UCSD-AML1 (cell line): ENCODE measurements around the gene MIEF2.

Source experiments
- DNase-seq: peaks from one replicate; lab custom pipeline; 2025; ENCODE audit not compliant: unreplicated experiment; lab: John Stamatoyannopoulos, UW

Gene MIEF2

GRCh38 chr17:18235743-18236256 lies 24.7 kb upstream of the MIEF2 start:
- DNase-seq, result no peak

DNA sequence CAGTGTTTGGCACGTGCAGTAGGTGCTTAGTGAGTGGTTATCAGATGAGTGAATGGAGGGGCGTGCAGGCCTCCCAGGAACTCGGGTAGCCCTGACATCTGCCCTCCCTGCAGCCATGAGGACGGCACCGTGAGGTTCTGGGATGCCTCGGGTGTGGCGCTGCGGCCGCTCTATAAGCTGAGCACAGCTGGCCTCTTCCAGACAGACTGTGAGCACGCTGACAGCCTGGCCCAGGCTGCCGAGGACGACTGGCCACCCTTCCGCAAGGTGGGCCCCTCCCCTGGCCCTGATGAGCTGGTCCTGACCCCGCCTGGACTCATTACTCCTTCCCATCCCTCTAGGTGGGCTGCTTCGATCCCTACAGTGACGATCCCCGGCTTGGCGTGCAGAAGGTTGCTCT lies 24.0 kb upstream of the MIEF2 start:
- no peak for DNase-seq

- DNase-seq, result no peak
These were observed 23.0 kb upstream of the MIEF2 start for GRCh38 chr17:18237461-18237860.

GRCh38 chr17:18238299-18238698 lies 22.2 kb upstream of the MIEF2 start:
- no peak for DNase-seq

GRCh38 chr17:18240449-18240848 lies 20.0 kb upstream of the MIEF2 start:
- DNase-seq, result no peak

- DNase-seq, result no peak
These were observed 19.1 kb upstream of the MIEF2 start for GRCh38 chr17:18241229-18241871.

GRCh38 chr17:18245038-18245776 lies 15.3 kb upstream of the MIEF2 start:
- DNase-seq, result no peak

GRCh38 chr17:18246109-18246725 lies 14.2 kb upstream of the MIEF2 start:
- DNase-seq, result no peak

GRCh38 chr17:18246880-18247612 lies 13.4 kb upstream of the MIEF2 start:
- no peak for DNase-seq

DNA sequence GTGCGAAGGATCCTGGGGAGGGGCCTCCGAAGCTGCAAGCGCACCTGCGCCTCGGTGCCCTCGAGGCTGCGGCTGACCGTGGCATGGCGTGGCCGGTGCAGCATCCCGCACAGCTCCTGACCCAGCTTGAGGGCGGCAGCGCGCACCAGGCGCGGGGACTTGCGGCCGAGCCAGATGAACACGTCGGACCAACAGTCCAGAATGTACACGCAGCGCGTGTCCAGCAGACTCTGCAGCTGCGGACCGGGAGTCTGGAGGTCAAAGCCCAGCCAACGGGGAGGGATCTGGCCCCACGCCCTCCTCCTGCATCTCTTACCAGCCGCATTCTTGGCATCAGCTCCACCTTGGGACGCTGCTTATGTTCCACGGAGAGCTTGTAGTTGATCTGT lies 12.9 kb upstream of the MIEF2 start:
- no peak for DNase-seq

- DNase-seq, result peak; percentile 51
These were observed 12.1 kb upstream of the MIEF2 start for GRCh38 chr17:18248300-18248731.

DNA sequence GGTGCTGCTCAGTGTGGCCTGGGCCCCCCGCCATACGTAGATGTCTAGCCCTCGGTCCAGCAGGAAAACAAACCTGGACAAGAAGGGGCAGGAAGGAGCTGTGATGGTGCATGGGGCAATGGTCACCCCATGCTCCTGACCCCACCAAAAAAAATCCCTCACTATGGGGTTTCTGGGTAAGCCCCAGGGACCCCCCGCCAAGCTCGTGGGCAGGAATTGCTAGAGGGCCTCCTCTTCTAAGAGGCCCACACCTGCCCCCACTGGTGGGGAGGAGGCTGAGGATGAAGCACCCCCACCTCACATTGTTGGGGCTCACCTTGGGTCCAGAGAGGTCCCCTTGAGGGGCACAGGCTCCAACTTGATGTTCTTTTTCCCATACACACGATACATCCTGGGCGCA lies 11.7 kb upstream of the MIEF2 start:
- no peak for DNase-seq

DNA sequence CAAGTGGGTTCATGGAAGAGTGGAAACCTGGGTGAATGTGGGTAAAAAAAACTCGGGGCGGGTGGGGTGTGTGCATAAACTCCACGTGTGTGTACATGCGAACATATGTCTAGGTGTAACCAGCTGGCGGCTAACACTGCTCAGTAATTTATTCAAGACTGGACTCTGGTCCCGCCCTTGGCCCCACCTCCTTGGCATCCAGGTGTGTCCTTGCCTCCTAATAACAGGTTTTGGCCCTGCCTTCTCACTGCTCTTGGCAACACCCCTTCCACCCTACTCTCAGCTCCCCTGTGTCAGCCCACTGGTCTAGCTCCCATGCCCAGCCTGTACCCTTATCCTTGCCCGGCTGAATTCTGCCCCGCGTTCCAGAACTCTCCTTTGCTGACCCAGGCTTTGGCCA lies 10.2 kb upstream of the MIEF2 start:
- no peak for DNase-seq

DNA sequence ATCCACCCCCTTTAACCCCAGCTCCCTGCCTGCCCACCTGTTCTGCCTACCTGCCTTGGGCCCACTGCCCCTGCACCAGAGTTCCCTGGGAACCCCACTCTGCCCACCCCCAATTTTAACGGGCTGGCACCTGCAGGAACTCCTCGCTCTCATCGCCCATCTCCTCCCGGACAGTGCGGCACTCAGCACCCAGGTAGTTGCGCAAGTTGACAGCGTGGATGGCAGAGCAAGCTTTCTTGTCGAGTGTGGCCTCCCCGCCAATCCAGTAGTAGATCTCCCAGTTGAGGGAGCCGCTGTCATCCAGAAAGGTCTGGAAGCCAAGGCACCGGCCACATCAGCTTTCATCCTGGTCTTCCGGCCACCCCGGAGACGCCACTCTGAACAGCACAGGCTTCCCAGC lies 9.8 kb upstream of the MIEF2 start:
- no peak for DNase-seq

GRCh38 chr17:18251204-18251603 lies 9.3 kb upstream of the MIEF2 start:
- no peak for DNase-seq

DNA sequence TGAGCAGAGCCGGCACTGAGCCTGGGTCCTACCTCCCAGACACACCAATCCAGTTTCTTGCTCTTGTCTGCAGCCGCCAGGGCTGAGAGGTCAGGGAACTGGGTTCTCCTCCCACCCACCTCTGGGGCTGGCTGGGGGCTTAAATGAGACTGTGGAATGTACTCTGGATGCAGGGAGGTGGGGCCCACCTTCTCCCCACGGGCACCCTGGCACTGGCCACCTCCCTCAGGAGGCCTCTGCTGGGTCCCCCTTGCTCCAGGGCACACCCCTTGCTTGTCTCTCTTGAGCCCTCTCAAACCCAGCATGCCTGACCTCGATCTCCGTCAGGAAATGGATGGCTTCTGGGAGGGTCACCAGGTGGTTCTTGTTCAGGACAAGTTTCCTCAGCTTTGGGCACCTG lies 8.3 kb upstream of the MIEF2 start:
- no peak for DNase-seq

DNA sequence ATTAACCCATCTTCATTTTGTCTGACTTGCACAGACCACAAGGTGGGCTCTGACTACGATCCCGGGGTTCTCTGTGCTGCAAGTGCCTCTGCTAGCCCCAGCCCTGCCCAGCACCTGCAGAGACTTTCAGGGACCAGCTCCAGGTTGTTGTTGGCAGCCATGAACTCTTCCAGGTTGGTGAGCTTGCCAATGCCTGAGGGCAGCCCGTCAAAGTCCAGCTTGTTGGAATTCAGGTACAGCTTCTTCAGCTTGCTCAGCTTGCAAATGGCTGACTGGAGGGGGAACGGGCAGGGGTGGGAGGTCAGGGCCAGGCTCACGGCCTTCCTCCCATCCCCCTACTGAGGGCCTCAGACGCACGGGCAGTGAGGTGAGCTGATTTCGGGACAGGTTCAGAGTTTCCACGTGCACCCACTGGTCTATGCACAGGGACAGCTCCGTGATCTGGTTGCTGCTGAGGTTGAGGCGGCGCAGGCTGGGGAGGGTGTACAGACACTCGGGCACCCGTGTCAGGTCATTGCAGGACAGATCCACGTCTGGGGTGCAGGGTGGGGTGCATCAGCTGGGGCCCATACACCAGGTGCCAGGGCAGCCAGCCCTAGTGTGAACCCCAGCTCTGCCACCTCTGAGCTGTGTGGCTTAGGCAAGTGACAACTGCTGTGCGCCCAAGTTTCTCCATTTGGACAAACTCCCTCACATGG lies 7.1 kb upstream of the MIEF2 start:
- DNase-seq, result no peak

DNA sequence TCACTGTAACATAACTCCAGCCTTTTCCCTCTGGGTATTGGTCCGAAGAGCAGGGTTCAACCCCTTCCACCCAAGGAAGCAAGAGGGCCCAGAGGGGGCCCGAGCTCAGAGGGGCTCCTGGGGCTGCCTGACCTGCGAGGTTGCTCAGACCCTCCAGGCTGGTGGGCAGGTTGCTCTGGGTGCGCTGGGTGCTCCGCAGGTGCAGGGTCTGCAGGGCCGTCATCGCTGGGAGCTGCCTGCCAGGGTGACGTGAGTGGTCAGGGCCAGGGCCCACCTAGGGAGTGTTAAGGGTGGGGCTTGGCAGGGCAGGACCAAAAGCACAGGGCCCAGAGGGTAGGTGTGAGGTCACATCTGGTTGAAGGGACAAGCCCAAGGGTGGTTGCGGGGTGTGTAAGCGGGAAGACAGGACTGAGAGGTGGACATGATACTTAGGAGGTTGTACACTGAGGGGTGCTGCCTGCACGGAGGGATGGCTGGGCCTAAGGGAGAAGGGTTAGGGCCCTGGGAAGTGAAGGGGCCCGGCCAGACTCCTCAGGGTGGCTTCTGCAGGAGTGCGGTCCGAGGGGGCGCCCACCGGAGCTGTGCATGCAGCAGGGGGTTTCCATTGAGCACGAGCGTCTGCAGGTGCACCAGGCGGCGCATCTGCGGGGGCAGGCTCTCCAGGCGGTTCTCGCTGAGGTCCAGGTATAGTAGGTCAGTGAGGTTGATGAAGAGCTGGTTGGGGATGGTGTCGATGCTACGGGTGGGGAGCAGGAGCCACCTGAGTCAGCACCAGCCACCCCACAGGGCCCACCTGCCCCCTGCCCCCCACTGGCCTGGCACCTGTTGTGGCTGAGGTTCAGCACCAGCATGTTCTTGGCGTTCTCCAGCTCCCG lies 6.3 kb upstream of the MIEF2 start:
- DNase-seq, result no peak

DNA sequence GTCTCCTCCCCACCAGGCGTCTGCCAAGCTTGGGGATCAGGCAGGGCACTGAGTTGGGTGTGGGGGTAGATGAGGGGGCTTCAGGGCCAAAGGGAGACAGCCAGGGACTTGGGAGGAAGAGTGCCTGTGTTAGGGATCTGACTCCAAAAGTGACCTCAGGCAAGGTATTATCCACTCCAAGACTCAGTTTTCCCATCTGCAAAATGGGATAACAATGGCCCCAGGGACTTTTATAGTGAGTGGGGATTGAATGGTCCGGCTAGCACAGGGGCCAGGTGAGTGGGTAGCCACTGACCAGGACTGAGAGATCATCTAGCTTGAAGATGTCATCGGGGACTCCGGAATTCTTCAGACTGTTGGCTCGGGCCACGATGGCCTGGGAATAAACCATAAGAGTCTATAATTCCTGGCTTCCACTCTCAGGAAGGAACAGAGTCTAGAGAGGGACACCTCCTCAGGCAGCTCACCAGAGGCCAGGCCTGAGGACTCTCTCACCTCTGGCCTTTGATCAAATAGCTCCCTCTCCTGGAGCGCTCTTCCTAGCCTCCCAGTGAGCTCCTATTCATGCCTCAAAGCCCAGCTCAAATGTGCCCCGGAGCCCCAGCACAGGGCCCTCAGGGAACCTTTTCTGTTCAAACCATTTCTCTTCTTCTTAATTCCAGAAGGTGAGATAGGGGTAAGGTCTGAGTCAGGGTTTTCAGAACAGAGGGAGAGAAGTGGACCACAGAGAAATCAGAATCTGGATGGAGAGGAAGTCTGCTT lies 5.4 kb upstream of the MIEF2 start:
- no peak for DNase-seq
